ENCODE data around the gene ATP5F1D. TPM values are rescaled to one million over a fixed set of nuclear protein-coding genes. Genes with fewer than 3 reads are reported as not detected.
A peak's percentile ranks its signal among the peaks of the same experiment; 100 is the strongest.

Gene ATP5F1D
- total and polyA plus RNA-seq, 2 of the 13 experiments (the other 11 are each of a cell fraction or from before 2014, with no cell fraction given), result 39.4 to 78.7 TPM

DNA sequence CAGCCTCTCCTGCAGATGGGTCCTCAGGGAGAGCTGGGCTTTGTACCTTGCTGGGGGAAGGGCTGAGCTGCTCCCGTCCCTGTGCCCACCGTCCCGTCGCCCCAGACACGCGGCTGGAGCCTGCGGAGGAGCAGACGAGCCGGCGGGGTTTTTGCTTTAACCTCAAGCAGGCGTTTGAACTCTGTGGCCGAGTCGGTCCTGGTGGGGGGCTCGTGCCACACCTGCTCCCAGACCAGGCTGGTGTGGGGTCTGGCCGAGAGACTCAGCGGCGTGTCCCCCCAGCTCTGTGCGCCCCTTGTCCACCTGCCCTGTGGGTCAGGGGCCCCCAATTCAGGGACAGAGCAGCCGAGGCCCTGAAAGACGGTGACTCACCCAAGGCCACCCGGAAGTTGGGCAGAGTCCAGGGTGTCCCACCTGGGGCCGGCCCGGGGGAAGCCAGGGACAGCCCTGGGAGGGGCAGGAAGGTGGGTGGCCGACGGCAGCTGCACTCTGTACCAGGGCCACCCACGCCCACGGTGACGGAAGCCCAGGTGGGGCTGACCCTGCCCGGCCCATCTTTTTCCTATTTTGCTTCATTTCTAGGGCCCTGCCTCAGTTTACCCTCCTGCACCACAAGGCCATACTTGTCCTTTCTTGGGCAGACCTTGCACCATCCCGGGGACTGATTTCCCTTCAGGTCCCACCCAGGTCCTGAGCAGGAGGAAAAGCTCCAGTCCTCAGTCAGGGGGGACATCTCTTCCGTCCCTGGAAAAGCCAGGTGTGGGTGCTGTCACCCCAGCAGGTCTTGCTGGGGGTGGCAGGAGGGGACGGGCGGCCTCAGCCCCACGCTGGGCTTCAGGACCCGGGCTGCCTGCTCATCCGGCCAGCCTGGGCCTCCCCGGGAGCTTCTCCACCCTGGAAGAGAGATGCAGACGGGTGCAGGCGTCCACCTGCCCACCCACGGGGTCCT, 49.4 kb downstream of the ATP5F1D start (continued):
- peak; percentile 58; the same call in 1 of the 2 replicates for TF ChIP-seq KLF12 (CRISPR knock-in tag; IDR thresholded peaks at IDR 0.05; ENCODE audit: borderline replicate concordance)
- no peak for TF ChIP-seq IKZF1 (IDR thresholded peaks at IDR 0.05)
- peak; percentile 37; the same call in 1 of the 2 replicates for TF ChIP-seq ZNF430 (CRISPR knock-in tag; IDR thresholded peaks at IDR 0.05)
- peak; percentile 54 for TF ChIP-seq YY1 (IDR thresholded peaks at IDR 0.05; ENCODE audit: insufficient read depth, insufficient replicate concordance, low read depth, low read length)
- no peak; the same call in 1 of the 2 replicates for TF ChIP-seq ZNF331 (CRISPR knock-in tag; IDR thresholded peaks at IDR 0.05)
- TF ChIP-seq TCF7 (IDR thresholded peaks at IDR 0.05; ENCODE audit: low read depth), result 0 out of 2 replicates have a peak, but pooled peaks have one; percentile 4
- TF ChIP-seq NCOA2 (CRISPR knock-in tag; IDR thresholded peaks at IDR 0.05), result peak; percentile 80
- TF ChIP-seq RAD21 (CRISPR knock-in tag; IDR thresholded peaks at IDR 0.05), result peak; percentile 44
- peak; percentile 23; the same call in 1 of the 2 replicates for TF ChIP-seq ZBTB20 (CRISPR knock-in tag; IDR thresholded peaks at IDR 0.05; ENCODE audit: borderline replicate concordance, low read depth)
- TF ChIP-seq ZNF383 (CRISPR knock-in tag; IDR thresholded peaks at IDR 0.05; ENCODE audit: borderline replicate concordance), result 0 out of 2 replicates have a peak, but pooled peaks have one; percentile 21
- TF ChIP-seq KLF11 (CRISPR knock-in tag; IDR thresholded peaks at IDR 0.05), result peak; percentile 65; the same call in 1 of the 2 replicates
- TF ChIP-seq ZNF101 (CRISPR knock-in tag; IDR thresholded peaks at IDR 0.05; ENCODE audit: borderline replicate concordance, low read depth), result no peak
- TF ChIP-seq KDM2A (CRISPR knock-in tag; IDR thresholded peaks at IDR 0.05; ENCODE audit: borderline replicate concordance, low read depth), result peak; percentile 72
- peak; percentile 65; the same call in 1 of the 2 replicates for TF ChIP-seq TAF1 (CRISPR knock-in tag; IDR thresholded peaks at IDR 0.05)
- TF ChIP-seq, protein P1, sequence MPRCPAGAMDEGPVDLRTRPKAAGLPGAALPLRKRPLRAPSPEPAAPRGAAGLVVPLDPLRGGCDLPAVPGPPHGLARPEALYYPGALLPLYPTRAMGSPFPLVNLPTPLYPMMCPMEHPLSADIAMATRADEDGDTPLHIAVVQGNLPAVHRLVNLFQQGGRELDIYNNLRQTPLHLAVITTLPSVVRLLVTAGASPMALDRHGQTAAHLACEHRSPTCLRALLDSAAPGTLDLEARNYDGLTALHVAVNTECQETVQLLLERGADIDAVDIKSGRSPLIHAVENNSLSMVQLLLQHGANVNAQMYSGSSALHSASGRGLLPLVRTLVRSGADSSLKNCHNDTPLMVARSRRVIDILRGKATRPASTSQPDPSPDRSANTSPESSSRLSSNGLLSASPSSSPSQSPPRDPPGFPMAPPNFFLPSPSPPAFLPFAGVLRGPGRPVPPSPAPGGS (CRISPR knock-in tag; IDR thresholded peaks at IDR 0.05), result no peak; the same call in 1 of the 2 replicates
- TF ChIP-seq, protein P2, sequence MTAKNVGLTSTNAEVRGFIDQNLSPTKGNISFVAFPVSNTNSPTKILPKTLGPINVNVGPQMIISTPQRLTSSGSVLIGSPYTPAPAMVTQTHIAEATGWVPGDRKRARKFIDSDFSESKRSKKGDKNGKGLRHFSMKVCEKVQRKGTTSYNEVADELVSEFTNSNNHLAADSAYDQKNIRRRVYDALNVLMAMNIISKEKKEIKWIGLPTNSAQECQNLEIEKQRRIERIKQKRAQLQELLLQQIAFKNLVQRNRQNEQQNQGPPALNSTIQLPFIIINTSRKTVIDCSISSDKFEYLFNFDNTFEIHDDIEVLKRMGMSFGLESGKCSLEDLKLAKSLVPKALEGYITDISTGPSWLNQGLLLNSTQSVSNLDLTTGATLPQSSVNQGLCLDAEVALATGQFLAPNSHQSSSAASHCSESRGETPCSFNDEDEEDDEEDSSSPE (CRISPR knock-in tag; IDR thresholded peaks at IDR 0.05), result 0 out of 2 replicates have a peak, but pooled peaks have one; percentile 43
- TF ChIP-seq, protein P3, sequence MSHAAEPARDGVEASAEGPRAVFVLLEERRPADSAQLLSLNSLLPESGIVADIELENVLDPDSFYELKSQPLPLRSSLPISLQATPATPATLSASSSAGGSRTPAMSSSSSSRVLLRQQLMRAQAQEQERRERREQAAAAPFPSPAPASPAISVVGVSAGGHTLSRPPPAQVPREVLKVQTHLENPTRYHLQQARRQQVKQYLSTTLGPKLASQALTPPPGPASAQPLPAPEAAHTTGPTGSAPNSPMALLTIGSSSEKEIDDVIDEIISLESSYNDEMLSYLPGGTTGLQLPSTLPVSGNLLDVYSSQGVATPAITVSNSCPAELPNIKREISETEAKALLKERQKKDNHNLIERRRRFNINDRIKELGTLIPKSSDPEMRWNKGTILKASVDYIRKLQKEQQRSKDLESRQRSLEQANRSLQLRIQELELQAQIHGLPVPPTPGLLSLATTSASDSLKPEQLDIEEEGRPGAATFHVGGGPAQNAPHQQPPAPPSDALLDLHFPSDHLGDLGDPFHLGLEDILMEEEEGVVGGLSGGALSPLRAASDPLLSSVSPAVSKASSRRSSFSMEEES (CRISPR knock-in tag; IDR thresholded peaks at IDR 0.05), result peak; percentile 51; the same call in 1 of the 2 replicates
- peak; percentile 75 for TF ChIP-seq NR2C2 (CRISPR knock-in tag; IDR thresholded peaks at IDR 0.05; ENCODE audit: borderline replicate concordance)
- TF ChIP-seq NFKB2 (CRISPR knock-in tag; IDR thresholded peaks at IDR 0.05; ENCODE audit: borderline replicate concordance), result peak; percentile 71; the same call in 1 of the 2 replicates
- TF ChIP-seq ZSCAN31 (CRISPR knock-in tag; IDR thresholded peaks at IDR 0.05; ENCODE audit: low read depth), result 0 out of 2 replicates have a peak, but pooled peaks have one; percentile 68
- peak; percentile 87 for TF ChIP-seq ZBTB38 (CRISPR knock-in tag; IDR thresholded peaks at IDR 0.05)
- TF ChIP-seq ZNF451 (CRISPR knock-in tag; IDR thresholded peaks at IDR 0.05), result peak; percentile 71; the same call in 1 of the 2 replicates
- TF ChIP-seq SNAPC5 (CRISPR knock-in tag; IDR thresholded peaks at IDR 0.05; ENCODE audit: borderline replicate concordance), result no peak
- TF ChIP-seq ZNF530 (CRISPR knock-in tag; IDR thresholded peaks at IDR 0.05; ENCODE audit: low read depth), result no peak
- peak; percentile 91 for TF ChIP-seq KDM6A (CRISPR knock-in tag; IDR thresholded peaks at IDR 0.05; ENCODE audit: low read depth)
- peak; percentile 86 for TF ChIP-seq ZNF547 (CRISPR knock-in tag; IDR thresholded peaks at IDR 0.05)

Measured in HepG2 (cell line).